Common myeloid progenitor, CD34-positive (primary cell): ENCODE data around the gene ASPG.

Source experiments
- CTCF ChIA-PET: fragments of 350-600 bp; sonication (Branson Sonifier 250); formaldehyde crosslinking; loops from one replicate; lab custom pipeline; 2021; ENCODE audit warnings: antibody characterized with exemption; lab: Charles Lee
- POLR2A ChIA-PET: fragments of 350-600 bp; sonication (Branson Sonifier 250); formaldehyde crosslinking; loops from one replicate; lab custom pipeline; 2021; ENCODE audit warnings: antibody characterized with exemption; lab: Charles Lee
- DNase-seq, 3 donors: peaks; one replicate each; pipeline versions ENCODE4 v3.0.0 to v3.0.0-alpha.2; 2013
- H3K27ac ChIP-seq, 2 experiments: 1 replicate in 1 of 2; 2 replicates in 1 of 2; pipeline ENCODE4 v1.7.0; 2013; ENCODE audit warnings: inconsistent platforms in 2 of 2, low read length in 2 of 2, mild to moderate bottlenecking in 2 of 2, low read depth in 1 of 2, moderate library complexity in 1 of 2; ENCODE audit not compliant: severe bottlenecking in 2 of 2, insufficient read depth in 1 of 2, poor library complexity in 1 of 2
- H3K27me3 ChIP-seq, 5 experiments: replicated peaks in 2 of 5; 1 replicate in 3 of 5; 2 replicates in 2 of 5; pipeline versions ENCODE4 v1.6.1 to v1.7.0; 2013; ENCODE audit warnings: low read length in 4 of 5, mild to moderate bottlenecking in 2 of 5, moderate library complexity in 2 of 5, inconsistent platforms in 1 of 5; ENCODE audit not compliant: insufficient read depth in 5 of 5, control insufficient read depth in 4 of 5
- H3K36me3 ChIP-seq, 4 experiments: 1 replicate in 2 of 4; 2 replicates in 2 of 4; pipeline versions ENCODE4 v1.6.1 to v1.7.0; 2013; ENCODE audit warnings: low read length in 3 of 4, control low read depth in 1 of 4, mild to moderate bottlenecking in 1 of 4; ENCODE audit not compliant: control insufficient read depth in 4 of 4, insufficient read depth in 4 of 4
- H3K4me1 ChIP-seq, 4 experiments: 1 replicate in 3 of 4; 2 replicates in 1 of 4; pipeline versions ENCODE4 v1.6.1 to v1.7.1; 2013; ENCODE audit warnings: low read length in 3 of 4, mild to moderate bottlenecking in 3 of 4, control low read depth in 1 of 4, inconsistent platforms in 1 of 4, moderate library complexity in 1 of 4; ENCODE audit not compliant: control insufficient read depth in 4 of 4, insufficient read depth in 4 of 4; ENCODE audit errors: control extremely low read depth in 1 of 4
- H3K4me3 ChIP-seq, 7 experiments: 1 replicate in 4 of 7; 2 replicates in 3 of 7; pipeline versions ENCODE4 v1.5.1 to v1.7.0; 2013; ENCODE audit warnings: mild to moderate bottlenecking in 7 of 7, low read length in 6 of 7, moderate library complexity in 6 of 7, inconsistent platforms in 2 of 7, low read depth in 2 of 7, control low read depth in 1 of 7; ENCODE audit not compliant: insufficient read depth in 4 of 7, control insufficient read depth in 1 of 7; ENCODE audit errors: extremely low read depth in 1 of 7
- H3K9me3 ChIP-seq, 5 experiments: 1 replicate in 4 of 5; 2 replicates in 1 of 5; pipeline versions ENCODE4 v1.6.1 to v1.7.1; 2013; ENCODE audit warnings: low read length in 4 of 5, mild to moderate bottlenecking in 2 of 5, inconsistent platforms in 1 of 5, low read depth in 1 of 5, moderate library complexity in 1 of 5; ENCODE audit not compliant: control insufficient read depth in 4 of 5, insufficient read depth in 2 of 5; ENCODE audit errors: control extremely low read depth in 1 of 5
- WGBS: methylation state at CpG from one replicate; pipeline ENCODE4 v1.1.5; 2013; ENCODE audit not compliant: insufficient coverage; 5-methylcytosine and 5-hydroxymethylcytosine counted together

ASPG gene

DNA sequence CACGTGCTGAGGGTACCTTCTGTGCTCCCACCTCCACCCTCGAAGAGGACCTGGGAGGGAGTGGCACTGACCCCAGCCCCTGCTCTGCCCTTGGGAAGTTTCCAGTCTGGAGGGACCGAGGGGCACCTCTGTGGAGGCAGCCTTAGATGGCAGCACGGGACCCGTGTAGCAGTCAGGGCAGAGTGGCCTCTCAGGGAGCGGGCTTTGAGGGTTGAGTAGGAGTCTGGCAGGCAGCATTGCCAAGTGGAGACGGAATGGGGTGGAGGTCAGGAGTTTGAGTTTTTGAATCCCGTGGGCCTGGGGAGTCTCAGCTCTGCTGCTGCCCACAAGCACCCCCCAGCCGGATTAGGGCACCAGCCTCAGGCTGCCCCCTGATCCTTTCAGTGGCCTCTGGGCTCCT lies 74.5 kb downstream of the ASPG start:
- Histone ChIP-seq H3K9me3 (no peaks in the 10 kb centered on the region), H3K27ac (no peak overlapping the region), H3K4me1 (peaks cover 0 to 3% (median 0%) of the 10 kb centered on the region in 4 experiments), H3K4me3 (no peak overlapping the region), H3K36me3 (no peaks in the 10 kb centered on the region), H3K27me3 (no peaks in the 10 kb centered on the region)
- WGBS = 92% methylated on average over 8 of the region's 9 CpGs
- no peak for DNase-seq
- ChIA-PET POLR2A (no interaction called here), CTCF (no interaction called here)

DNA sequence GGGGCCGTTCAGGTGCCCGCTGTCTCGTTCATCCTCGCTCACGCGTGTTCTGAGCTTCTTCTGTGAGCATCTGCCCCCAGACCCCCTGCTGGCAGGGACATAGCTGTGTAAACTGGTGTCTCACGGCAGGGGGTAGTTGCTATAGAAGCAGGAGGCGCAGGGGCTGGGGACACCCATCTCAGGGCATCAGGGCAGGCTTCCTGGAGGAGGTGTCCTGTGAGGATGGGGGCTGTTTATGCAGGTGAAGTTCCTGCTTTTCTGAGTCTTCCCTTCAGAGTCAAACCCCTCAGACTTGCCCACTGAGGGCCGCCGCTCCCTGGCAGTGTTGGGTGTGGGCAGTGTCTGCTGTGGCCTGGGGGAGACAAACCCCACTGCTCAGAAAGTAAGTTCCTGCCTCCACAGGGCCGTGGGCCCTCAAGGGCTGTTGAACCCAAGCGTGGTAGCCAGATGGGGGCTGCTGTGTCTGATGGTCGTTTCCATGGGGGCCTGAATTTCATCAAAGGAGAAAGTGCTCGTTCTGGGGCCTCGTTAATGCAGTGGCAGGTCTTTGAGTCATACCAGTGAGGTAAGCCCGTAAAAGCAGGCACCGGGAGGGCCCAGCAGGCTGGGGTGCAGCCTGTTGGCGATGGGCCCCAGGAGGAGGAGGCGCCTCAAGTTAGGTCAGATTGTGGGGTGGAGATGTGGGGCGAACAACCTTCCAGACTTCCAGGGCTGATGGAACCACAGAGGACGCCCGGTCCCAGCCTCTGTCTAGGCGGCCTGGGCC lies 76.3 kb downstream of the ASPG start:
- POLR2A ChIA-PET = no interaction called here
- DNase-seq = no peak
- Histone ChIP-seq H3K27ac (no peak overlapping the region), H3K27me3 (no peaks in the 10 kb centered on the region), H3K4me3 (no peak overlapping the region), H3K4me1 (no peaks in the 10 kb centered on the region), H3K36me3 (no peaks in the 10 kb centered on the region), H3K9me3 (no peaks in the 10 kb centered on the region)
- CTCF ChIA-PET = no interaction called here
- 94% methylated on average over 22 of the region's 23 CpGs for WGBS

DNA sequence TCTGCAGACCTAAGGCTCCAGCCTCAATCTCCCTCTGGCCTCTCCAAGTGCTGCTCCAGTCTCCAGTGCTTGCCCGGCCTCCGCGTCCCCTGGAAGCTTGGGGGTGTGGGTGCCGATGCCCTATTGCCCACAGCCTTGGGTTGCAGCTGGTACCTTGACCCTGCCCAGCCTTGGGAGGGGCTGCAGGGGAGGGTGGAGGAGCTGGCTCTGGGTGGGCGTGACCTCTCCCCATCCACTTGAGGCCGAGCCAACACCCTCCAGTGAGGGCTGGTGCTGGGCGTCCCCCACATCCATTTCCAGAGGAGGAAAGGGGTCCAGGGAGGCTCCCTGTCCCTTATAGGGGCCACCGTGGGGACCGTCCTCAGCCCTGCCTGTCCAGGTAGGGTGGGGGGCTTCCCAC lies 77.0 kb downstream of the ASPG start:
- Histone ChIP-seq H3K27ac (no peak overlapping the region), H3K4me1 (no peaks in the 10 kb centered on the region), H3K27me3 (no peaks in the 10 kb centered on the region), H3K36me3 (no peaks in the 10 kb centered on the region), H3K9me3 (no peaks in the 10 kb centered on the region), H3K4me3 (no peak overlapping the region)
- ChIA-PET CTCF (no interaction called here), POLR2A (no interaction called here)
- WGBS = 93% methylated on average over 3 of the region's 9 CpGs
- DNase-seq = no peak

DNA sequence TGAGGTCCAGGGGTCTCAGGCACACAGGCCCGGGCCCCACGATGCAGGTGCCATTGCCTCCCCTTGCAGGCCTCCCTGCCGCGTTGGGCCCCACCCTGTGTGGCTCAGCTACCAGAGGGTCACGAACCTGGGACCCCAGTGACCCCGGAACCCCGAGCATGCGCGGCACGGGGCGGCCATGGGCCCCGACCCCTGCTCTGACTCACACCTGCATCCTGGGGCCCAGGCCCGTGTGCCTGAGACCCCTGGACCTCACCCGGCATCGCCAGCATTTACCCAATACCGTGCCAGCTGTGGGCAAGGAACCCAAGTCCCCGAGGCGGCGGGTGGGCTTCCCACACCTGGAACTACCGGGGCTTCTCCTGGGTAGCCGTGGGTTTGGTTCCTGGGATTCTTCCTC lies 78.0 kb downstream of the ASPG start:
- CTCF ChIA-PET = no interaction called here
- Histone ChIP-seq H3K27me3 (no peaks in the 10 kb centered on the region), H3K27ac (no peak overlapping the region), H3K4me3 (no peak overlapping the region), H3K36me3 (no peaks in the 10 kb centered on the region), H3K9me3 (no peaks in the 10 kb centered on the region), H3K4me1 (no peaks in the 10 kb centered on the region)
- POLR2A ChIA-PET = interaction anchor here (0.6 kb wide), 1 partner anchor 47 kb away, joined by 4 read pairs; no protein-coding TSS in a partner anchor
- 84% methylated on average over 15 of the region's 21 CpGs for WGBS
- DNase-seq = no peak

DNA sequence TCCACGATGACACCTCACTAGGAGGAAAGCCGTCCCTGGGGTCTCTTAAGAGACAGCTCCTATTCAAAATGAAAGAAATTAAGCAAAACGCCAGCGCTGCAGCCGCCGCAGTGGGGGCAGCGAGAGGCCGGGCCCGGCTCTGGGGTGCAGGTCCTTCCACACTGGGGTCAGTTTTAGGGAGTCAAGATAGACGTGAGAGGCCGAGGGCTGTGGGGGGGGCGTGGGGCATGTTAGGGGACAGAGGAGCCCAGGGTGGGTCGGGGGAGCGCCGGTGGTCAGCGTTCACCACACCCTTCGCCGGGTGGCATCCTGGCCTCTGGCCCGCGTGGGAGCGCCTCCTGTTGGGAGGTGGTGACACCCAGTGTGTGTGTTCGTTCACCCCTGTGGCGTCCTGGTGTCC lies 78.5 kb downstream of the ASPG start:
- no peak for DNase-seq
- no peaks in the 10 kb centered on the region for H3K36me3 ChIP-seq
- no peaks in the 10 kb centered on the region for H3K27me3 ChIP-seq
- H3K4me3 ChIP-seq = no peak overlapping the region
- ChIA-PET CTCF (no interaction called here), POLR2A (no interaction called here)
- WGBS = 83% methylated on average over 13 of the region's 23 CpGs
- no peaks in the 10 kb centered on the region for H3K4me1 ChIP-seq
- H3K9me3 ChIP-seq = no peaks in the 10 kb centered on the region
- no peak overlapping the region for H3K27ac ChIP-seq

DNA sequence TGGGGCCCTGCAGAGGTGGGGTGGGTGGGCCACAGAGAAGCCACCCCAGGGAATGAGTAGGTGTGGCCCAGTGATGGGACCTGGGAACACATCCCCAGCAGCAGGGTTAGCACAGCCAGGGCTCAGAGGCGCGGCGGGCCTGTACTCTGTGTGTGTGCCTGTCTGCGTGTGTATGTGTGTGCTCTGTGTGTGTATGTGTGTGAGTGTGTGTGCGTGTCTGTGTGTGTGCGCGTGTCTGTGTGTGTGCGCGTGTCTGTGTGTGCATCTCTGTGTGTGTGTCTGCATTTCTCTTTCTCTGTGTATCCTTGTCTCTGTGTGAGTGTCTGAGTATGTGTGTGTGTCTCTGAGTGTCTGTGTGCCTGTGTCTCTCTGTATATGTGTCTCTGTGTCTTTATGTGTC lies 79.0 kb downstream of the ASPG start:
- WGBS = no CpG with 5 or more reads among the region's 9 CpGs
- no peak for DNase-seq
- ChIA-PET POLR2A (no interaction called here), CTCF (no interaction called here)
- Histone ChIP-seq H3K9me3 (no peaks in the 10 kb centered on the region), H3K4me1 (no peaks in the 10 kb centered on the region), H3K27me3 (no peaks in the 10 kb centered on the region), H3K4me3 (no peak overlapping the region), H3K36me3 (no peaks in the 10 kb centered on the region), H3K27ac (no peak overlapping the region)
